IMR-90 (cell line): ENCODE results near the gene COL2A1.

Experiments used
- BHLHE40 ChIP-seq: fragments of 150-350 bp; IDR thresholded peaks from 2 replicates; pipeline ENCODE4 v1.6.1; 2016; ENCODE audit warnings: mild to moderate bottlenecking, low read depth, low read length
- ELK1 ChIP-seq: fragments of 150-350 bp; IDR thresholded peaks from 2 replicates; pipeline ENCODE4 v1.6.1; 2016; ENCODE audit warnings: low read depth, mild to moderate bottlenecking, low read length, moderate library complexity, borderline replicate concordance
- FOS ChIP-seq: fragments of 150-350 bp; IDR thresholded peaks from 2 replicates; pipeline ENCODE4 v1.6.1; 2016; ENCODE audit warnings: low read depth, low read length
- MAFK ChIP-seq: IDR thresholded peaks from 2 replicates; pipeline ENCODE4 v1.6.1; 2012; ENCODE audit warnings: low read depth, low read length, improper control_type of control experiment
- MAZ ChIP-seq: IDR thresholded peaks from 2 replicates; pipeline ENCODE4 v1.6.1; 2012; ENCODE audit warnings: low read depth, mild to moderate bottlenecking, low read length, improper control_type of control experiment, moderate library complexity, borderline replicate concordance
- POLR2A ChIP-seq: IDR thresholded peaks from 2 replicates; pipeline ENCODE4 v1.6.1; 2012; ENCODE audit warnings: mild to moderate bottlenecking, low read depth, low read length
- TF ChIP-seq, protein P1 (sequence below): conservative IDR thresholded peaks from 2 replicates; pipeline ENCODE4 v1.5.1; 2012; ENCODE audit warnings: mild to moderate bottlenecking, low read depth, low read length, improper control_type of control experiment
- TF ChIP-seq, protein P2 (sequence below): fragments of 150-350 bp; IDR thresholded peaks from 2 replicates; pipeline ENCODE4 v1.6.1; 2017; ENCODE audit warnings: mild to moderate bottlenecking, antibody characterized with exemption, low read length, low read depth

DNA sequence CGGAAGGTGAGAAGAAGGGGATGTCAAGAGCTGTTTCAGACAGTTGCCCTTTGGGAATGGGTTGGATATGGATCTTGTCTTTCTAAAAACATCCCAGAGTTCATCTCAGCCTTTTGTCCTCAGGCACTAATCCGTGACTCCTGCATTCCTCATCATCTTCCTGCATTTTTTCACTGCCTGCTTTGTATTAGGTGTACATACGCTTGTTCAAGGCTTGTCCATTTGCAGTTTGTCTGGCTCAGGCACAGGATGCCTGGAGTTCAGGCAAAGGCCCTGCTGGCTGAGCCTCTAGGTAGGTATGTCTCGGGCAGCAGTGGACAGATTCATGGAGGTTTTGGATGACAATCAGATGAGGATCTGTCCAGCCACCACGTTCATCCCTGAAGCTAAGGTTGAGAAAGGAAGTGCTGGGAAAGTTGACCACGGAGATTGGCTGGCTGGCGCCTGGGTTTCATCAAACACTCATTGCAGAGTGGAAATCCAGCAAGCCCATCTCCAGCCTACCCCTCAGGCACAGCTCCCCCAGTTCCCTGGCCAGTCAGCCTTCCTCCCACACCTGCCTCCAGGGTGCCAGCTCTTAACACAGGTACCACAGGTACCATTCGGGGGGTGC is 53.3 kb downstream of the COL2A1 start:
- TF ChIP-seq, protein P1, sequence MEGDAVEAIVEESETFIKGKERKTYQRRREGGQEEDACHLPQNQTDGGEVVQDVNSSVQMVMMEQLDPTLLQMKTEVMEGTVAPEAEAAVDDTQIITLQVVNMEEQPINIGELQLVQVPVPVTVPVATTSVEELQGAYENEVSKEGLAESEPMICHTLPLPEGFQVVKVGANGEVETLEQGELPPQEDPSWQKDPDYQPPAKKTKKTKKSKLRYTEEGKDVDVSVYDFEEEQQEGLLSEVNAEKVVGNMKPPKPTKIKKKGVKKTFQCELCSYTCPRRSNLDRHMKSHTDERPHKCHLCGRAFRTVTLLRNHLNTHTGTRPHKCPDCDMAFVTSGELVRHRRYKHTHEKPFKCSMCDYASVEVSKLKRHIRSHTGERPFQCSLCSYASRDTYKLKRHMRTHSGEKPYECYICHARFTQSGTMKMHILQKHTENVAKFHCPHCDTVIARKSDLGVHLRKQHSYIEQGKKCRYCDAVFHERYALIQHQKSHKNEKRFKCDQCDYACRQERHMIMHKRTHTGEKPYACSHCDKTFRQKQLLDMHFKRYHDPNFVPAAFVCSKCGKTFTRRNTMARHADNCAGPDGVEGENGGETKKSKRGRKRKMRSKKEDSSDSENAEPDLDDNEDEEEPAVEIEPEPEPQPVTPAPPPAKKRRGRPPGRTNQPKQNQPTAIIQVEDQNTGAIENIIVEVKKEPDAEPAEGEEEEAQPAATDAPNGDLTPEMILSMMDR = no peak
- TF ChIP-seq POLR2A (no peak), BHLHE40 (no peak), FOS (no peak), MAFK (no peak), ELK1 (no peak), MAZ (no peak)
- TF ChIP-seq, protein P2, sequence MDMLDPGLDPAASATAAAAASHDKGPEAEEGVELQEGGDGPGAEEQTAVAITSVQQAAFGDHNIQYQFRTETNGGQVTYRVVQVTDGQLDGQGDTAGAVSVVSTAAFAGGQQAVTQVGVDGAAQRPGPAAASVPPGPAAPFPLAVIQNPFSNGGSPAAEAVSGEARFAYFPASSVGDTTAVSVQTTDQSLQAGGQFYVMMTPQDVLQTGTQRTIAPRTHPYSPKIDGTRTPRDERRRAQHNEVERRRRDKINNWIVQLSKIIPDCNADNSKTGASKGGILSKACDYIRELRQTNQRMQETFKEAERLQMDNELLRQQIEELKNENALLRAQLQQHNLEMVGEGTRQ = no peak
